Dedifferentiated amniotic fluid mesenchymal stem cell (primary cell): ENCODE measurements around the gene OVAAL.

ENCODE experiments used
- DNase-seq: peaks from one replicate; pipeline ENCODE4 v3.0.0-alpha.2; 2016; ENCODE audit errors: extremely low spot score

OVAAL gene

GRCh38 chr1:180571060-180571831 is 12.5 kb downstream of the OVAAL start:
- DNase-seq = peak; percentile 57

GRCh38 chr1:180571832-180572636 is 13.3 kb downstream of the OVAAL start:
- DNase-seq = no peak

- no peak for DNase-seq
Observed at GRCh38 chr1:180572760-180573159, 14.0 kb downstream of the OVAAL start.

- DNase-seq = no peak
Observed at GRCh38 chr1:180574031-180574713, 15.4 kb downstream of the OVAAL start.

GRCh38 chr1:180577361-180577760 is 18.6 kb downstream of the OVAAL start:
- DNase-seq = no peak

- no peak for DNase-seq
Observed at GRCh38 chr1:180579961-180580611, 21.3 kb downstream of the OVAAL start.

GRCh38 chr1:180581635-180582039 is 22.9 kb downstream of the OVAAL start:
- peak; percentile 20 for DNase-seq

GRCh38 chr1:180584869-180585268 is 26.1 kb downstream of the OVAAL start:
- DNase-seq = no peak

GRCh38 chr1:180585994-180586359 is 27.2 kb downstream of the OVAAL start:
- DNase-seq = no peak

GRCh38 chr1:180586671-180587155 is 27.9 kb downstream of the OVAAL start:
- DNase-seq = no peak

GRCh38 chr1:180588121-180588520 is 29.4 kb downstream of the OVAAL start:
- no peak for DNase-seq

- DNase-seq = no peak
Observed at GRCh38 chr1:180590889-180591288, 32.1 kb downstream of the OVAAL start.

- DNase-seq = no peak
Observed at GRCh38 chr1:180593382-180593781, 34.6 kb downstream of the OVAAL start.

- DNase-seq = no peak
Observed at GRCh38 chr1:180594723-180595122, 36.0 kb downstream of the OVAAL start.

- no peak for DNase-seq
Observed at GRCh38 chr1:180595966-180596365, 37.2 kb downstream of the OVAAL start.

GRCh38 chr1:180597520-180597919 is 38.8 kb downstream of the OVAAL start:
- DNase-seq = no peak

- DNase-seq = no peak
Observed at GRCh38 chr1:180598333-180598974, 39.7 kb downstream of the OVAAL start.

- DNase-seq = no peak
Observed at GRCh38 chr1:180600343-180600742, 41.6 kb downstream of the OVAAL start.

GRCh38 chr1:180601512-180601911 is 42.7 kb downstream of the OVAAL start:
- DNase-seq = no peak

- no peak for DNase-seq
Observed at GRCh38 chr1:180603223-180603849, 44.6 kb downstream of the OVAAL start.

- no peak for DNase-seq
Observed at GRCh38 chr1:180603850-180604226, 45.1 kb downstream of the OVAAL start.
